TTC549 (cell line): ENCODE data around the gene CPLX4.
"Not testable (repeated sequence)": the region's sequence is repeated elsewhere in the genome, so short reads cannot be mapped to it uniquely, and the experiment has no call there.

Experiments used
- FAIRE-seq: peaks from 2 replicates; lab custom pipeline; 2012; peaks lifted over from hg19 to GRCh38; lab: Jason Lieb, UNC

Gene CPLX4

GRCh38 chr18:59269563-59270119 lies 48.8 kb downstream of the CPLX4 start:
- FAIRE-seq, result no peak

GRCh38 chr18:59268721-59269562 lies 49.5 kb downstream of the CPLX4 start:
- FAIRE-seq, result no peak

- FAIRE-seq, result no peak
Measured at GRCh38 chr18:59268127-59268720, 50.2 kb downstream of the CPLX4 start.

- FAIRE-seq, result no peak
Measured at GRCh38 chr18:59267503-59268126, 50.8 kb downstream of the CPLX4 start.

- no peak for FAIRE-seq
Measured at GRCh38 chr18:59266886-59267502, 51.5 kb downstream of the CPLX4 start.

- no peak for FAIRE-seq
Measured at GRCh38 chr18:59266459-59266858, 52.0 kb downstream of the CPLX4 start.

GRCh38 chr18:59265974-59266369 lies 52.5 kb downstream of the CPLX4 start:
- FAIRE-seq, result no peak

GRCh38 chr18:59265246-59265973 lies 53.0 kb downstream of the CPLX4 start:
- no peak for FAIRE-seq

- FAIRE-seq, result no peak
Measured at GRCh38 chr18:59264651-59265245, 53.7 kb downstream of the CPLX4 start.

GRCh38 chr18:59264121-59264571 lies 54.3 kb downstream of the CPLX4 start:
- FAIRE-seq, result no peak

GRCh38 chr18:59263661-59264060 lies 54.8 kb downstream of the CPLX4 start:
- FAIRE-seq, result no peak

GRCh38 chr18:59262243-59262642 lies 56.2 kb downstream of the CPLX4 start:
- FAIRE-seq, result not testable (repeated sequence)

- not testable (repeated sequence) for FAIRE-seq
Measured at GRCh38 chr18:59261842-59262241, 56.6 kb downstream of the CPLX4 start.

- not testable (repeated sequence) for FAIRE-seq
Measured at GRCh38 chr18:59255491-59255890, 63.0 kb downstream of the CPLX4 start.

GRCh38 chr18:59249199-59249774 lies 69.2 kb downstream of the CPLX4 start:
- FAIRE-seq, result peak; percentile 68

GRCh38 chr18:59246796-59247195 lies 71.7 kb downstream of the CPLX4 start:
- no peak for FAIRE-seq
